Naive B cell (primary cell): ENCODE results near the gene PAX5. TPM values are rescaled to one million over a fixed set of nuclear protein-coding genes. Genes with fewer than 3 reads are reported as not detected.

ENCODE experiments used
- ATAC-seq, 2 donors: fragments of 150-1000 bp; cut with Tn5 transposase; 2 replicates each; pipeline ENCODE4 v1.10.0; 2021; ENCODE audit warnings: low read depth in 2 of 2, mild to moderate bottlenecking in 2 of 2, moderate library complexity in 2 of 2
- DNase-seq: peaks from one replicate; pipeline ENCODE4 v3.0.0; 2022
- H3K27ac Mint-ChIP-seq, 6 donors: one replicate each; pipeline ENCODE4 v1.8.0; 2020 to 2022; ENCODE audit warnings: mild to moderate bottlenecking in 6 of 6, mixed read lengths in 6 of 6, moderate library complexity in 5 of 6, inconsistent platforms in 2 of 6
- H3K27me3 Mint-ChIP-seq, 3 donors: one replicate each; pipeline ENCODE4 v1.8.0; 2021 to 2022; ENCODE audit warnings: mixed read lengths in 3 of 3, mild to moderate bottlenecking in 1 of 3
- H3K36me3 Mint-ChIP-seq, 2 donors: one replicate each; pipeline ENCODE4 v1.8.0; 2020 to 2022; ENCODE audit warnings: mixed read lengths in 2 of 2, inconsistent platforms in 1 of 2, mild to moderate bottlenecking in 1 of 2
- H3K4me1 Mint-ChIP-seq, 3 donors: one replicate each; pipeline ENCODE4 v1.8.0; 2020 to 2022; ENCODE audit warnings: mixed read lengths in 3 of 3, inconsistent platforms in 1 of 3, mild to moderate bottlenecking in 1 of 3, moderate library complexity in 1 of 3
- H3K4me3 Mint-ChIP-seq, 8 donors: one replicate each; pipeline ENCODE4 v1.8.0; 2020 to 2022; ENCODE audit warnings: mild to moderate bottlenecking in 8 of 8, mixed read lengths in 8 of 8, moderate library complexity in 8 of 8, inconsistent platforms in 2 of 8
- H3K9me3 Mint-ChIP-seq, 7 donors: one replicate each; pipeline ENCODE4 v1.8.0; 2020 to 2022; ENCODE audit warnings: mixed read lengths in 7 of 7, mild to moderate bottlenecking in 5 of 7, inconsistent platforms in 2 of 7, moderate library complexity in 1 of 7
- polyA plus RNA-seq, 6 donors: library from polyadenylated mRNA; unstranded; fragments of 300-500 nt; fragmentation: Illumina TruSeq; gene quantifications; one replicate each; pipeline ENCODE4 v1.2.3, GENCODE V29; 2021; ENCODE audit warnings: low read depth in 6 of 6

Gene PAX5
- polyA plus RNA-seq, 6 donors from 2014 or later, result 17.1 to 83.5 (median 45.3) TPM

DNA sequence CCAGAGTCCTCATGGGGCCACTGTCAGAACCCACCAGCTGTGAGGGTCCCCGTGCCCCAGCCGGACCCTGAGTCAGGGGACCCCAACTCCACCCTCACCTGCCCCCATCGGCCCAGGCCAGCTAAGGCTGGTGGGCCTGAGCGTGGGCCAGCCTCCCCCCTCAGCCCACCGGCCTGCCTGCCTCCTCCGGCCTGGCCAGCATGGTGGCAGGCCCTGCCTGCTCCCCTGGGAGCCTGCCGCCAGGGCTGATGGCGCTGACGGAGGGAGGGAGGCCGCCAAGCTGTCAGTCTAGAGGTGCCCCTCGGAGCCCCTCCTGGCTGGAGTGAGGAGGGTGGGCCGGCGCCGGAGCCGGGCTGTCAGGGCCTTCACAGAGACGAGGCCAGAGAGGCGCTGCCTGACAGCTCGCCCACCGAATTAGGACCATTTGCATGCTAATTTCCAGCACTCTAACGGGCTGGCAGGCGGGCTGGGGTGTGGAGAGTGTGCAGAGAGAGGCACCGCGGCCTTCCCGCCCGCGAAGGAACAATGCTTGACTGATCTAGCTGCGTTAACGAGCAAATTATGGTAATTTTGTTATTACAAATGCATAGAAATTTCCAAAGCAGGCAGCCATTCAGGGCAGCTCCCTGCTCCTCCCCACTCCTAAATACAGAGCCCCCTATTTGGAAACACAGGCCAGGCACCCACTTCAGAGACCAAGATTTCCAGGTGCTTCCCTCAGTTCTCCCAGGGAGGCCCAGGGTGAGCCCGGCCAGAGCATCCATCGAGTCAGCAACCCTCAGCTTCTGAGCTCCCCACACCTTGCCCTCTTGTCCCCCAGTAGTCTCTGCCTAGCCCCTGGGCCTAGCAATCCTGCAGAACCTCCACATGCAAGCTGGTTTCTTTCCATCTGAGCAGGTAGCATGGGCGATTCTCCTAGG lies 169.3 kb downstream of the PAX5 start:
- Mint-ChIP-seq H3K9me3 (no peaks in the 10 kb centered on the region), H3K36me3 (peaks cover 26 to 50% of the 10 kb centered on the region in 2 donors), H3K27me3 (no peaks in the 10 kb centered on the region), H3K4me1 (peaks cover 40 to 66% (median 53%) of the 10 kb centered on the region in 3 donors), H3K4me3 (peak overlapping the region in 1 of 8 donors; percentile 20), H3K27ac (peak overlapping the region in 5 of 6 donors; percentile 29 to 86 (median 67))
- DNase-seq (no peak), ATAC-seq (peak; percentile 22 to 36)

DNA sequence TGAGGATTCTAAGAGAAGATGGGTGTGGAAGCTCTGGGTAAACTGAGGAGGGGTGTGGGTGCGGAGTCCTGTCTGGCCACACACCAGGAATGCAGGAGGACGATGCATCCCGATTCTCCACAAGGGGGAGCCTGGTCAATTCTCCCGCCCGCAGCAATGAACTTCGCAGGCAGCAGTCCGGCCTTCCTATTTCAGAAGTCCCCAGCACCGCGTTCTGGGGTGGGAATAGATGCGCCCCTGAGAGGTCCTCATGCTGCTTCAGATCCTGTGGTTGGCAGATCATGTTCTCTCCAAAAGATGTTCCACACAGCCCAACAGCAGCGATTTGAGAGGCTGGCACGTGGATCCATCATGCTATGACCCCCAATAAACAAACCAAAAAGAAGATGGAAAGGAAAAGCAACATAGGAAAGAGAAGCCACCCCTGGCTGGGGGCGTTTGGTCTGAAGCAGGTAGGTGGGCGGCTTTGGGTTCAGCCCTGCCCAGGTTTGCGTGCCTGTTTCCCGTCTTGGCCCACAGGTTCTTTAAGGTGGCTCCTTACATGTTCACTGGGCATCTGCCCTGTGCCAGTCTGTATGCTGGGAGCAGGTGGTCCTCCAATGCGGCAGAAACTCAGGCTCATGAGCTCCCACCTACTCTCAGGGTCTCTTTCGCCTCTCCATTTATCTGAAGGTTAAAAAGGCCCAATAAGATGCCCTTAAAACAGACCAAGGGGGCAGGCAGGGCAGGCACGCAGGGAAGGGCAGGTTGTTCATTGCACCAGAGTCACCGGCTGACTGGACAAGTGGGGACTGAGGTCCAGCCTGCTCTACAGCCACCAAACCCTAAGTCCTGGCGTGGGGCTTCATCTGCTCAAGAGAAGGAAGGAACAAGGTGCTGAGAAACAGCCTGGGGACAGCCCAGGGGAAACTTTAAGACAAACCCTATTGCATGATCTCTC lies 171.6 kb downstream of the PAX5 start:
- H3K36me3 Mint-ChIP-seq, result peaks cover 14 to 37% of the 10 kb centered on the region in 2 donors
- H3K27me3 Mint-ChIP-seq, result no peaks in the 10 kb centered on the region
- peak overlapping the region in 3 of 8 donors; percentile 27 to 59 (median 41) for H3K4me3 Mint-ChIP-seq
- H3K27ac Mint-ChIP-seq, result peak overlapping the region in 4 of 6 donors; percentile 78 to 94 (median 92)
- no peaks in the 10 kb centered on the region for H3K9me3 Mint-ChIP-seq
- peak in 1 of 2 donors; percentile 22 for ATAC-seq
- H3K4me1 Mint-ChIP-seq, result peaks cover 30 to 62% (median 59%) of the 10 kb centered on the region in 3 donors
- no peak for DNase-seq

DNA sequence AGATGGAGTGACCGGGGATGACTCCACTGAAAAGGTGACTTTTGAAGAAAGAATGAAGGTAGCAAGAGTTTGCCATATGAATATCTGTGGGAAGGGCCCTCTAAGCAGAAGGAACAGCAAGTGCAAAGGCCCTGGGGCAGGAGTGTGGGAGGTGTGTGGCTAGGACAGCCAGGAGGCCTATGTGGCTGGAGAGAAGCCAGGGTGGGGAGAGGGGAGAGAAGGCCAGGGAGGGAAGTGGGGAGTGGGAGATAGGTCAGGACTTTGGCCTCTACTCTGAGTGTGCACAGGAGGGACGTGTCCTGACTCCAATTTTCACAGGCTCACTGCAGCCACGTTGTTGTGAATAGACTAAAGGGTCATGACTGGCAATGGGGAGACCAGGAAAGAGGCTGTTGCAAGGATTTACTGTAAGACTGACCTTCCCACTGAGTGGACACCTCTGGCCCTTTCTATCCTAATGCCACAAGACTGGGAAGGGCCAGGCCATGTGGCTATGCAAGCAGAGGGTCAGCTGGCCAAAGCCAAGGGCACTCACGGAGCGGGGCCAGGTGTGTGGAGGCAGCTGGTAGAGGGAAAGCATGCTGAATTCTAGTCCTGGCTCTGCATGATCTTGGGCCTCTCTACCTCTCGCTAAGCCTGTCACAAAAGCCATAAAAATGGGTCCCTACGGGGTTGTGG lies 172.4 kb downstream of the PAX5 start:
- peaks cover 26 to 64% (median 62%) of the 10 kb centered on the region in 3 donors for H3K4me1 Mint-ChIP-seq
- H3K27ac Mint-ChIP-seq, result peak overlapping the region in 4 of 6 donors; percentile 65 to 92 (median 85)
- peak overlapping the region in 2 of 8 donors; percentile 41 to 59 for H3K4me3 Mint-ChIP-seq
- H3K36me3 Mint-ChIP-seq, result peaks cover 14 to 33% of the 10 kb centered on the region in 2 donors
- DNase-seq, result no peak
- ATAC-seq, result no peak
- H3K9me3 Mint-ChIP-seq, result no peaks in the 10 kb centered on the region
- no peaks in the 10 kb centered on the region for H3K27me3 Mint-ChIP-seq

DNA sequence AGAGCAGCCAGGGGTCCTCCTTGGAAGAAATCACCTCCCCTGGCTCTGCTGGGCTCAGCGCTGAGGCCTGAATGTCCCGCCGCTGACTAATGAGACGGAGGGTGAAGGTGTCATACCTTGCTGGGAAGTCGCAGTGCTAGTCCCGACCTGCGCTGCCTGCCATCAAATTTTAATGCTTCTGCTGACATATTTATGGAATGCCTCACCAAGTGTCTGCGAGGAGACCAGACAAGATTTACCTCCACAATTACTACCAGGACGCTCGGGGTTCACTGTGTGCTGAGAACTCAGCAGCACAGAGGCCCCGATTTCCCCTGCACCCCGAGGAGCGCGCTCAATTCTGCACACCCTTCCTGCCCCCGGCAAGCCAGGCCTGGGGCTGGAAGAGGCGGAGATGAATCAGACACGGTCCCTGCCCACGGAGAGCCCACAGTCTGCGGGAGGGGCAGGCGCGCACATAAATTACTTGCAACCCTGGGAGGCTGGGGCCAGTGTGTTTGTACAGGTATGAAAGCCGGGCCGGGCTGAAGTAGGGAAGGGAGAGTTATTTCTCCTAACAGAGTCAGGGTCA lies 175.2 kb downstream of the PAX5 start:
- Mint-ChIP-seq H3K36me3 (peaks cover 5 to 27% of the 10 kb centered on the region in 2 donors), H3K27me3 (no peaks in the 10 kb centered on the region), H3K27ac (peak overlapping the region in 5 of 6 donors; percentile 69 to 92 (median 76)), H3K9me3 (no peaks in the 10 kb centered on the region), H3K4me3 (peak overlapping the region in 2 of 8 donors; percentile 9 to 15), H3K4me1 (peaks cover 29 to 67% (median 65%) of the 10 kb centered on the region in 3 donors)
- no peak for ATAC-seq
- no peak for DNase-seq

DNA sequence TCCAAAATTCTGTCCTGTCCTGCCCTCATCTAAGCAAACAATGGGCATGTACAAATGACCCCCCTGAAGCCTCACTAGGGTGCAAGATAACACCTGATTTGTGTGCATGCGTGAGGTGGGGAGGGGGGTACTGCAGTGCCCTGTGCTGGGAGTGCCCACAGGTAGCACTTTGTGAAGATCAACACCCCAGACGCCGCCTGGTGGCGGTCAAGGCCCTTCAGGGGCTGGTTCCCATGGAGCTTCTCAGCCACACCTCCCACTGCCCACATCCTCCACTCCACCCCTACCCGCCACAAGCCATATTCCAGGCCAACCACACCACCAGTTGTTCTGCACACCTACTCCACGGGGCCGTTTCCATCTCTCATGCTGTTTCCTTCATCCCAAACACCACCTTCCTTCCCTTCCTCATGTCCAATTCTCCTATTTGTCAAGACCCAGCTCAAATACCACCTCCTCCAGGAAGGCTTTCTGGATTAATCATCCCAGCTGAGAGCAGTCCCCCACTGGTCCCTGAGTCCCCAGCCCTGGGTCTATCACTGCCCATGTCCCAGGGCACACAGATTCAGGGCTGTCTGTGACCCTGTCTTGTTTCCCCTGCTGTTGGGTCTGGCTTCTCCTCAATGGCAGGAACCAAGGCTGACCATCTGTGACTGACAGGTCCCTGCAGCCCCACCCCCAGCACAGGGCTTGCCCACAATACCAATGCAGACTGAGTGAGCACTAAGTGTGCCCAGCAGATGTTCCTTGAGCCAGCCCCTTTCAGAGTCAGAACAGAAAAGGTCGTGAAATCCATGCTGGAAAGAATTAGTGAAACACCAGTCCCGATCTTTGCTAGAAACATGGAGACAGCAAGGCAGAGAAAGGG lies 178.4 kb downstream of the PAX5 start:
- ATAC-seq (peak; percentile 65 to 66), DNase-seq (no peak)
- H3K36me3 Mint-ChIP-seq, result peaks cover 10 to 27% of the 10 kb centered on the region in 2 donors
- peaks cover 34 to 58% (median 55%) of the 10 kb centered on the region in 3 donors for H3K4me1 Mint-ChIP-seq
- H3K27ac Mint-ChIP-seq, result peak overlapping the region; percentile 76 to 96 (median 90)
- H3K9me3 Mint-ChIP-seq, result no peaks in the 10 kb centered on the region
- peak overlapping the region in 5 of 8 donors; percentile 37 to 76 (median 58) for H3K4me3 Mint-ChIP-seq
- H3K27me3 Mint-ChIP-seq, result no peaks in the 10 kb centered on the region

DNA sequence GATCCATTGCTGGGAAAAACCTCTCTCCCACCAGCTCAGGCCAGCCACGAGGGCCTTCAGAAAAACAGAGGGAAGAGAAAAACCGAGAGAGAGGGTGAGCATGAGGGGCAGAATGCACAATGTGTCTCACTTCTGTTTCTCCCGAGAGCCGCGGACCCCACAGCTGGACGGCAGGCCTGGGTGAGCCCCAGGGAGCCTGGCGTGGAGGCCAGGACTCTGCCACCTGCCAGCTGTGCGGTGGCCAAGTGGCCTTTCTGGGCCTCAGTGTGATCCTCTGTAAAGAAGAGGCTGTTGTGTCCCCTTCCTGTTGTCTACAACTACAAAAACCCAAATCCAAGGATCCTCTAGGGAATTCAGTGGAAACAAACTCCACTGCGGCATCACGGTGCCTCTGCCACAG lies 179.3 kb downstream of the PAX5 start:
- Mint-ChIP-seq H3K27me3 (no peaks in the 10 kb centered on the region), H3K4me3 (peak overlapping the region in 1 of 8 donors; percentile 29), H3K27ac (peak overlapping the region in 5 of 6 donors; percentile 60 to 96 (median 89)), H3K36me3 (peaks cover 10 to 28% of the 10 kb centered on the region in 2 donors), H3K4me1 (peaks cover 28 to 52% (median 46%) of the 10 kb centered on the region in 3 donors), H3K9me3 (no peaks in the 10 kb centered on the region)
- ATAC-seq (no peak), DNase-seq (no peak)

DNA sequence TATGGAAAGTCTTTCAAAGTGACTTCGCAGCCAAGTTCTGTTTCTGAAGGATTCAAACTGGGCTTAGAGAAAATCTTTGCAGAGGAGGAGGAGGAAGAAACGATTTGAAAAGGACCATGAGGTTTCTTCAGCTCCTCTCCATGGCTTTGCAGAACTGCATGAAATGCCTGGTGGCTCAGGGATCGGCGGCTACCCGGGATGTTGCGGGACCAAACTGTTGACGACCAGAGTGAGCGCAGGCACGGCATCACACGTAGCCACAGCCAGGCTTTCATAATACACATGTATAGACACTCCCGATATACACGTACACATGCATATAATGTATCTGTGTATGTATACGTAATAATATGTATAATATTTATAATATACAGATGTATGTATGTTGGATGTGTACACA lies 180.0 kb downstream of the PAX5 start:
- Mint-ChIP-seq H3K36me3 (peaks cover 10 to 33% of the 10 kb centered on the region in 2 donors), H3K27ac (peak overlapping the region in 3 of 6 donors; percentile 15 to 92 (median 89)), H3K27me3 (no peaks in the 10 kb centered on the region), H3K9me3 (no peaks in the 10 kb centered on the region), H3K4me1 (peaks cover 29 to 58% (median 41%) of the 10 kb centered on the region in 3 donors), H3K4me3 (no peak overlapping the region)
- DNase-seq (no peak), ATAC-seq (no peak)

DNA sequence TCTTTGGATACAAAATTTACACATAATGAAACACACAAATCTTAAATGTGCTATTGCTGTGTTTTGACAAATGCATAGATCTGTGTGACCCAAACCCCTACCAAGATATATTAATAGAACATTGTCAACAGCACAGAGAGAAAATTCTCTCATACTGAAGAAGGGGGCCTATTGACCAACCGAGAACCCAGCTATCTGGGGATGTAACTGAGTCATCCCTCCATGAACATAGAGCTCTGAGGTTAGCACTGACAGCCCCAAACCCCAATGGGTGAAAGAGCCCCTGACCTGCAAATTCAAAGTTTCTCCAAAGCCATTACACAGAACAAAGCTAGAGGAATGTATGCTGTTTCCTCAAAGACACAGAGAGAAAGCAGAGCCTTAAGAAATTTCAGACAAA lies 180.8 kb downstream of the PAX5 start:
- DNase-seq, result no peak
- Mint-ChIP-seq H3K36me3 (peaks cover 10 to 41% of the 10 kb centered on the region in 2 donors), H3K9me3 (no peaks in the 10 kb centered on the region), H3K4me3 (no peak overlapping the region), H3K27ac (peak overlapping the region in 4 of 6 donors; percentile 47 to 90 (median 66)), H3K4me1 (peaks cover 32 to 58% (median 35%) of the 10 kb centered on the region in 3 donors), H3K27me3 (no peaks in the 10 kb centered on the region)
- ATAC-seq, result no peak

DNA sequence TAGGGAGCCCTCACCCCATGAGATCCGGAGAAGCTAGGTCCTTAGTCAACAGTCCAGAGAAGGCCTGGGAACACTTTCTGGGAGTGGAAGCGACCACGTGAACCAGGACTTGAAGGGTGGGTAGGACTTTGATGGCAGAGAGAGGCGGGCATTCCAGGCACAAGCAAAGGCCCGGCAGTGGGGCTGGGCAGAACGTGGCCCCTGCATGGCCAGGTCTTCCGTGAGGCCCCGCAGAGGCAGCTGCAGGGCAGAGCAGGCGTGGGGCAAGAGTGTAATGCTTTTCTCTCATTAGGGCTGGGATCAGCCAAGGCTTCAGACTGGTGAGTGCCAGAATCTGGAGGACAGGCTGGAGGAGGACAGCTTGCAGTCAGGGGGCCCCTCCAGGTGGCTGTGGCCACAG lies 184.1 kb downstream of the PAX5 start:
- Mint-ChIP-seq H3K4me3 (peak overlapping the region in 2 of 8 donors; percentile 18 to 44), H3K36me3 (peaks cover 10 to 34% of the 10 kb centered on the region in 2 donors), H3K4me1 (peaks cover 9 to 37% (median 19%) of the 10 kb centered on the region in 3 donors), H3K27me3 (no peaks in the 10 kb centered on the region), H3K9me3 (no peaks in the 10 kb centered on the region), H3K27ac (peak overlapping the region in 4 of 6 donors; percentile 52 to 90 (median 80))
- ATAC-seq (no peak), DNase-seq (no peak)

DNA sequence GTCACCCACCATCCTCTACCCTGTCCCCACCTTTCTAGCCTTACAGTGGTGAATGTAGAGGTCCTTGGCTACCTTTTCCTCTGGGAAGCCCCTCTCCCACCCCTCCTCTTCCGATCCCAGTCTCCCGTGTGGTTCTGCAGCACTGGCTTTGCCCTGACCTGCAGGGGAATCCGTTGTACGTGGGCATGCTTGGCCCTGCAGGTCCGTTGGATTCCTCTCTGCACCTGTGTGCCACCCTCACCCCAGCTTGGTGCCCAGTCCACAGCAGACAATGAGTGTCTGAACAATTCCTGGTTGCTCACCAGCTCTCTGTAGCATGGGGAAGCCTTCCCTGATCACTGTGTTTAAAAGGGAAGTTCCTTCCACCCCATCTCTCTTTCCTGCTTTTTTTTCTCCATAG lies 185.1 kb downstream of the PAX5 start:
- ATAC-seq, result no peak
- peak overlapping the region in 1 of 8 donors; percentile 25 for H3K4me3 Mint-ChIP-seq
- H3K4me1 Mint-ChIP-seq, result peaks cover 6 to 31% (median 23%) of the 10 kb centered on the region in 3 donors
- H3K27ac Mint-ChIP-seq, result peak overlapping the region in 4 of 6 donors; percentile 59 to 90 (median 85)
- no peaks in the 10 kb centered on the region for H3K27me3 Mint-ChIP-seq
- DNase-seq, result no peak
- no peaks in the 10 kb centered on the region for H3K9me3 Mint-ChIP-seq
- H3K36me3 Mint-ChIP-seq, result peaks cover 10 to 34% of the 10 kb centered on the region in 2 donors

DNA sequence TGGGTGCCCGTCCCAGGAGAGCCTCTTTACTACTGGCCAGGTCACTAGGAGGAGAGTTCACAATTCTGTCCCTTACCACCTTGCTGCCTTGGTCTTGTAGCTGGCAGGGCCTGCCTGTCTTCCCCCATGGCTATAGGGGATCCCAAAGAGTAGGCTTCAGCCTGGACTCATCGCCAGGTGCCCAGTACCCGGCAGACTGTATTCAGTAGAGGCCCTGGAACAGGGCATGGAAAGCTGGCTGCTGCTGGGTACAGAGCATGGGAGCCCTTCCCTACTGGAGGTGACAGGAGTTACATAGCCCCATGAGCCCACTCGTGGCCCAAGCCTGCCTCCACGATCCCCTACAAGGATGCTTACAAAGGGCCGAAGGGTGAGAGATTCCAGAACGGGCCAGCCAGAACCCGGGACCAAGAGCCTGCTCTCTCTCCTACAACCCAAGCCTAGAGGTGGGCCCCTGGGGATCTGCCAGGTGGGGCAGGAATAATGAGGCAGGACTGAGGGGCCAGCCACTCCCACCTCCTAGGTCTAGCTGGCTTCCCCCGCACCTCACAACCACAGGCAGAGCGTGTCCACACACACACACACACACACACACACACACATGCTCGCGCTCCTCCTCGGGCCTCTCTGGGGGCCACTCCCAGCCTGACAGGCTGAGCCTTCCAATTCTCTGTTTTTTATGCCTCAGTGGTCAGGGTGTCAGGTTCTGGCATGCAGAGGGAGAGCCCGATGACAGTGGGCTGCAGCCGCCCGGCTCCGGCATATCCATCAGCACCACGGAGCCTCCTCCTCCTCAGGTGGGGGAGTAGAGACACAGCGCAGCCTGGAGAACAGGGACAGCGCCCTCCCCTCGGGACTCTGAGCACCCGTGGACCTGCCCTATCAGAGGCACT lies 186.0 kb downstream of the PAX5 start:
- Mint-ChIP-seq H3K4me1 (peaks cover 6 to 25% (median 21%) of the 10 kb centered on the region in 3 donors), H3K4me3 (peak overlapping the region in 1 of 8 donors; percentile 40), H3K27ac (peak overlapping the region in 5 of 6 donors; percentile 72 to 95 (median 90)), H3K27me3 (no peaks in the 10 kb centered on the region), H3K36me3 (peaks cover 10 to 30% of the 10 kb centered on the region in 2 donors), H3K9me3 (no peaks in the 10 kb centered on the region)
- no peak for DNase-seq
- ATAC-seq, result no peak
